Aorta (tissue), 5 donors: ENCODE results near the gene DEFB131A. TPM values are rescaled to one million over a fixed set of nuclear protein-coding genes. Genes with fewer than 3 reads are reported as not detected.
"Not testable (repeated sequence)": the region's sequence is repeated elsewhere in the genome, so short reads cannot be mapped to it uniquely, and the experiment has no call there.

Experiments
- ATAC-seq: fragments of 200-7000 bp; cut with Tn5 transposase; one replicate; pipeline ENCODE4 v1.9.1; 2022; ENCODE audit warnings: moderate library complexity; ENCODE audit not compliant: low FRiP score
- DNase-seq, 2 donors: peaks; one replicate each; pipeline ENCODE4 v3.0.0-alpha.2; 2020
- H3K27ac ChIP-seq, 2 donors: one replicate each; pipeline ENCODE4 v1.5.1; 2013; ENCODE audit warnings: low read length in 2 of 2, mild to moderate bottlenecking in 2 of 2, moderate library complexity in 2 of 2, control low read depth in 1 of 2, inconsistent platforms in 1 of 2, low read depth in 1 of 2
- H3K27me3 ChIP-seq, 2 donors: one replicate each; pipeline ENCODE4 v1.6.1; 2013; ENCODE audit warnings: control low read depth in 1 of 2, low read length in 1 of 2, mild to moderate bottlenecking in 1 of 2, moderate library complexity in 1 of 2; ENCODE audit not compliant: insufficient read depth in 2 of 2, control insufficient read depth in 1 of 2
- H3K36me3 ChIP-seq, 2 donors: one replicate each; pipeline ENCODE4 v1.6.1; 2013; ENCODE audit warnings: control low read depth in 1 of 2, low read length in 1 of 2, mild to moderate bottlenecking in 1 of 2; ENCODE audit not compliant: insufficient read depth in 2 of 2, control insufficient read depth in 1 of 2
- H3K4me1 ChIP-seq, 2 donors: one replicate each; pipeline ENCODE4 v1.6.1; 2013; ENCODE audit warnings: low read length in 2 of 2, control low read depth in 1 of 2, mild to moderate bottlenecking in 1 of 2, moderate library complexity in 1 of 2; ENCODE audit not compliant: insufficient read depth in 2 of 2, control insufficient read depth in 1 of 2
- H3K4me3 ChIP-seq, 2 donors: one replicate each; pipeline ENCODE4 v1.5.1; 2013; ENCODE audit warnings: low read length in 2 of 2, control low read depth in 1 of 2, mild to moderate bottlenecking in 1 of 2
- H3K9me3 ChIP-seq: one replicate; pipeline ENCODE4 v1.6.1; 2013; ENCODE audit warnings: mild to moderate bottlenecking, low read length; ENCODE audit not compliant: control insufficient read depth
- WGBS, 2 donors: extraction: QIAGEN DNeasy Blood & Tissue Kit; methylation state at CpG; one replicate each; pipeline ENCODE4 v1.1.7; 2013; 5-methylcytosine and 5-hydroxymethylcytosine counted together
- intact Hi-C, 2 donors: fragments of 100-400 bp; cut with DNase I; formaldehyde crosslinking; loops; one replicate each; pipeline versions ENCODE4 v1.14.2 to v1.15.0; 2022
- polyA plus RNA-seq, 2 donors: library from polyadenylated mRNA; stranded (reverse); fragments of 200-250 nt; gene quantifications; one replicate each; pipeline ENCODE4 v1.2.3, GENCODE V29; 2013
- total RNA-seq, 2 donors: library from RNA; stranded (reverse); fragmentation: NEBNext Ultra II Directional; extraction: Animal tissue kit (Norgen Biotek cat#: 25700); gene quantifications; one replicate each; pipeline ENCODE4 v1.2.1, GENCODE V29; 2021
- donor health status: healthy with polysubstance abuse.
- donor health status: Bipolar disorder and iron deficiency.
- donor health status: DM: no; HTN: no; CAD: no.
- donor health status: DM: no; HTN: no; CAD: no.
- donor health status: DM: yes; HTN: yes; CAD: no.

The DEFB131A gene
- total and polyA plus RNA-seq, 4 donors = not detected

DNA sequence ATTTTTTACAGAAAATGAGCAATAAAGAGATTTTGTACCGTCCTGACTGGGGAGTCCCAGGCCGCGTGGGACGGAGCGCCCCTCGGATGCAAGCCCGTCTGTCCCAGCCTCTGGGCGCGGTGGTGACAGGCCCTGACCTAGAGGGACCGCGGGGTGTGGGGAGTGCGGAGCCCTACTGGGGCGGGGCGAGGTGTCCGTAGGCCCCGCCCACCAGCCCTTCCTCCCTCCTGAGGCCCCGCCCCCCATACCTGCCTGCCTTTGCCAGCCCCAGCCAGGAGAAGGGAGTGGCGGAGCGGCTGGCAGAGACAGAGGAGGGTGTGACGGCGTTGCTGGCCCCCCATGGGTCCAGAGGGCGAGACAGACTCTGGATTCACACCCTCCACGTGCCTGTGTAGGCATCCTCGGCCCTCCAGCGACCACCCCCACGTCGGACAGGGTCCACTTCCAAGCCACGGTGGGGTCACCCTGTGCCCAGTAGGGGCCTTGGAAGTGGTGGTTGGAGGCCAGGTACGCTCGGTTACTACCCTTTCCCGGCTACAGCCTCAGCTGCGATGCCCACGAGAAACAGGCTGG is 54.3 kb downstream of the DEFB131A start:
- WGBS, 2 donors = 17 to 22% methylated on average over 23 to 32 of the region's 33 CpGs
- ATAC-seq, H3K27me3 ChIP-seq, H3K4me1 ChIP-seq, H3K27ac ChIP-seq, H3K9me3 ChIP-seq, intact Hi-C loops, H3K36me3 ChIP-seq, DNase-seq, H3K4me3 ChIP-seq: not testable (repeated sequence)

DNA sequence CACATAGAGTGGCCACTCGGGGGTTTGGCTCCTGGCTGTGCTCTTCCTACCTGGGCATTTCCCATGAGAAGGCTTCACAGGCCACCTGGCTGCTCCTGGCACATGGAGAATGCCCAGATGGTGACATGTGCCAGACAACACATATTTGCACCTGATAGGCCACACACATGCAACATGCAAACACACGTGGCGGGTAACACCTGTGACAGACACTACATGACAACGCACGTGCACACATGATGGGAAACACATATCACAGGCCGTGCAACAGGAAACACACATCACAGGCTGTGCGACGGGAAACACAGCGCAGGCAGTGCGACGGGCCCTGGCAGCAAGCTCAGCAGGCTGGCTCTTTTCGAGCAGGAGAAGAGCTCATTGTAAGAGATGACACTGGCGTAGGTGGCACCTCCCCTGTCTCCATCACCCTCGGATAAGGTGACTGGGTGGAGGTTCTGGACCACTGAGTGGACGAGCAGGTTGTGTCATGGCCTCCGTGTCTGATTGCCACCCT is 55.8 kb downstream of the DEFB131A start:
- DNase-seq, H3K36me3 ChIP-seq, H3K4me1 ChIP-seq, H3K27ac ChIP-seq, intact Hi-C loops, H3K9me3 ChIP-seq, H3K4me3 ChIP-seq, ATAC-seq, H3K27me3 ChIP-seq: not testable (repeated sequence)
- 89 to 90% methylated on average over 16 of the region's 16 CpGs for WGBS, 2 donors

Other genes with a start within 250 kb of the DEFB131A start
- gene USP17L10, start 233.8 kb upstream of the DEFB131A start, total RNA-seq = not detected
- not detected for gene USP17L10, start 233.8 kb upstream of the DEFB131A start, polyA plus RNA-seq
- not detected for gene USP17L11, start 229.0 kb upstream of the DEFB131A start, total RNA-seq
- gene USP17L11, start 229.0 kb upstream of the DEFB131A start, polyA plus RNA-seq = not detected
- not detected for gene USP17L12, start 224.3 kb upstream of the DEFB131A start, total RNA-seq
- gene USP17L12, start 224.3 kb upstream of the DEFB131A start, polyA plus RNA-seq = not detected
- gene USP17L13, start 219.5 kb upstream of the DEFB131A start, total RNA-seq = not detected
- gene USP17L13, start 219.5 kb upstream of the DEFB131A start, polyA plus RNA-seq = not detected
- not detected for gene USP17L15, start 210.0 kb upstream of the DEFB131A start, total RNA-seq
- gene USP17L15, start 210.0 kb upstream of the DEFB131A start, polyA plus RNA-seq = not detected
- gene USP17L17, start 200.5 kb upstream of the DEFB131A start, total RNA-seq = not detected
- not detected for gene USP17L17, start 200.5 kb upstream of the DEFB131A start, polyA plus RNA-seq
- not detected for gene USP17L18, start 195.8 kb upstream of the DEFB131A start, total RNA-seq
- gene USP17L18, start 195.8 kb upstream of the DEFB131A start, polyA plus RNA-seq = not detected
- not detected for gene USP17L19, start 191.0 kb upstream of the DEFB131A start, total RNA-seq
- not detected for gene USP17L19, start 191.0 kb upstream of the DEFB131A start, polyA plus RNA-seq
- gene USP17L20, start 186.3 kb upstream of the DEFB131A start, total RNA-seq = not detected
- not detected for gene USP17L20, start 186.3 kb upstream of the DEFB131A start, polyA plus RNA-seq
- gene USP17L21, start 181.5 kb upstream of the DEFB131A start, total RNA-seq = not detected
- gene USP17L21, start 181.5 kb upstream of the DEFB131A start, polyA plus RNA-seq = not detected
- not detected for gene USP17L22, start 176.8 kb upstream of the DEFB131A start, total RNA-seq
- not detected for gene USP17L22, start 176.8 kb upstream of the DEFB131A start, polyA plus RNA-seq
- not detected for gene USP17L24, start 119.2 kb upstream of the DEFB131A start, total RNA-seq
- not detected for gene USP17L24, start 119.2 kb upstream of the DEFB131A start, polyA plus RNA-seq
- gene USP17L25, start 114.5 kb upstream of the DEFB131A start, total RNA-seq = not detected
- not detected for gene USP17L25, start 114.5 kb upstream of the DEFB131A start, polyA plus RNA-seq
- not detected for gene USP17L26, start 109.8 kb upstream of the DEFB131A start, total RNA-seq
- gene USP17L26, start 109.8 kb upstream of the DEFB131A start, polyA plus RNA-seq = not detected
- gene USP17L5, start 105.0 kb upstream of the DEFB131A start, total RNA-seq = not detected
- gene USP17L5, start 105.0 kb upstream of the DEFB131A start, polyA plus RNA-seq = not detected
- gene USP17L27, start 100.3 kb upstream of the DEFB131A start, total RNA-seq = not detected
- not detected for gene USP17L27, start 100.3 kb upstream of the DEFB131A start, polyA plus RNA-seq
- gene USP17L28, start 95.5 kb upstream of the DEFB131A start, total RNA-seq = not detected
- gene USP17L28, start 95.5 kb upstream of the DEFB131A start, polyA plus RNA-seq = not detected
- not detected for gene USP17L29, start 90.8 kb upstream of the DEFB131A start, total RNA-seq
- gene USP17L29, start 90.8 kb upstream of the DEFB131A start, polyA plus RNA-seq = not detected
- gene USP17L30, start 81.3 kb upstream of the DEFB131A start, total RNA-seq = not detected
- not detected for gene USP17L30, start 81.3 kb upstream of the DEFB131A start, polyA plus RNA-seq